ENCODE measurements around the gene XRCC3.

XRCC3 gene

GRCh38 chr14:103690332-103690731, 24.9 kb downstream of the XRCC3 start:
- no peak for DNase-seq

GRCh38 chr14:103688906-103689902, 26.0 kb downstream of the XRCC3 start:
- no peak for DNase-seq

GRCh38 chr14:103688441-103688840, 26.8 kb downstream of the XRCC3 start:
- no peak for DNase-seq

- DNase-seq, result no peak
Measured at GRCh38 chr14:103687712-103688111, 27.5 kb downstream of the XRCC3 start.

GRCh38 chr14:103686831-103687485, 28.3 kb downstream of the XRCC3 start:
- DNase-seq, result no peak

- DNase-seq, result no peak
Measured at GRCh38 chr14:103685276-103686211, 29.7 kb downstream of the XRCC3 start.

GRCh38 chr14:103684871-103685270, 30.4 kb downstream of the XRCC3 start:
- no peak for DNase-seq

GRCh38 chr14:103684471-103684870, 30.8 kb downstream of the XRCC3 start:
- no peak for DNase-seq

GRCh38 chr14:103683139-103683538, 32.1 kb downstream of the XRCC3 start:
- DNase-seq, result no peak

- no peak for DNase-seq
Measured at GRCh38 chr14:103680491-103681231, 34.6 kb downstream of the XRCC3 start.

GRCh38 chr14:103679351-103679750, 35.9 kb downstream of the XRCC3 start:
- DNase-seq, result peak; percentile 32

- DNase-seq, result no peak
Measured at GRCh38 chr14:103676881-103677675, 38.2 kb downstream of the XRCC3 start.

- no peak for DNase-seq
Measured at GRCh38 chr14:103675957-103676356, 39.3 kb downstream of the XRCC3 start.

- no peak for DNase-seq
Measured at GRCh38 chr14:103671911-103672310, 43.3 kb downstream of the XRCC3 start.

- DNase-seq, result no peak
Measured at GRCh38 chr14:103669370-103669769, 45.9 kb downstream of the XRCC3 start.

- DNase-seq, result no peak
Measured at GRCh38 chr14:103668117-103668516, 47.1 kb downstream of the XRCC3 start.

- no peak for DNase-seq
Measured at GRCh38 chr14:103667671-103668070, 47.6 kb downstream of the XRCC3 start.

- no peak for DNase-seq
Measured at GRCh38 chr14:103663506-103663905, 51.7 kb downstream of the XRCC3 start.

- DNase-seq, result no peak
Measured at GRCh38 chr14:103662591-103662990, 52.7 kb downstream of the XRCC3 start.

GRCh38 chr14:103662029-103662428, 53.2 kb downstream of the XRCC3 start:
- no peak for DNase-seq

GRCh38 chr14:103659631-103660030, 55.6 kb downstream of the XRCC3 start:
- DNase-seq, result no peak

Data from activated CD4-positive, alpha-beta T cell treated with anti-CD3 and anti-CD28 coated beads, Interleukin-2, amount 50 U/mL, for 1 hour (primary cell).